ENCODE results near the gene SPDYE2B.
"Not testable (repeated sequence)": the region's sequence is repeated elsewhere in the genome, so short reads cannot be mapped to it uniquely, and the experiment has no call there.

The SPDYE2B gene, protein sequence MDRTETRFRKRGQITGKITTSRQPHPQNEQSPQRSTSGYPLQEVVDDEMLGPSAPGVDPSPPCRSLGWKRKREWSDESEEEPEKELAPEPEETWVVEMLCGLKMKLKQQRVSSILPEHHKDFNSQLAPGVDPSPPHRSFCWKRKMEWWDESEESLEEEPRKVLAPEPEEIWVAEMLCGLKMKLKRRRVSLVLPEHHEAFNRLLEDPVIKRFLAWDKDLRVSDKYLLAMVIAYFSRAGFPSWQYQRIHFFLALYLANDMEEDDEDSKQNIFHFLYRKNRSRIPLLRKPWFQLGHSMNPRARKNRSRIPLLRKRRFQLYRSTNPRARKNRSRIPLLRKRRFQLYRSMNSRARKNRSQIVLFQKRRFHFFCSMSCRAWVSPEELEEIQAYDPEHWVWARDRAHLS

DNA sequence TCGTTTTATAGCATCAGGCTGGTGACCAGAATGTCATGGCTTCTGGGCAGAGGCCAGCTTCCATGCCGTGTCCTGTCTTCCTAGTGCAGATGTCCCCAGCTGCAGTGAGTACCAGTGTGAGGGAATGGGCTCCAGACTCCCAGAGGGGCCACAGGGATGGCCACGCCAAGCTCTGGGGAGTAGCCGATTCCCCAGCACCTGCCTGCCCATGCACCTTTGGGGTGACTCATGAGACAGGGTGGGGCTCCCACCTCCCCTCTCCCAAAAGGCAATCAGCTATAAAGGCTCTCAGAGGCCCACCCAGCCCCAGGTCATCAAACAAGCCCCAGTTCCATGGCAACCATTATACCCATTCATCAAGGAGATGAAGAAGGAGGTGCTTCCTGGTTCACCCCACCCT is at the start of gene SPDYE2B:
Gene SPDYE2B (plus strand): TSS at position 396 of the 400 bp plus-strand sequence. CDS start 2,030 bp downstream, outside the sequence.
- in situ Hi-C loops (cut with MboI; ENCODE audit: low sequenced_read_pairs), result not testable (repeated sequence)

DNA sequence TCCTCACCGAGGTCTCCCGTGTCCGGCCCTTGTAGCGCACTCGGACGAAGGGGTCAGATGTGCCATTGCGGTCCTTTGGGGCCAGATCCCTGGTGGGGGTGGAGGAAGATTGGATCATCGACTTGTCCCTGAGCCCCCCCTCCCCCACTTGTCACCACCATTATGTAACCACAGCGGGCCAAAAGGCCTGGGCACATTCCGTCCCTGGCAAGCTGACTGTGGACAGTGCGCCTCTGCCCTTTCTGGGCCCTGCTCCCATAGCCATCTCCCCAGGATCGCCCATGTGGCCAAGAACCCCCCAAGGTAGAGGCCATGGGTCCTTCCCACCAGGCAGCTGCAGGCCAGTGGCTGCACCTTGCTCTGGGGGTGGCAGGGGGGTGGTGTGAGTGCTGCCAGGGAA is 47.8 kb upstream of the SPDYE2B start:
- in situ Hi-C loops (cut with MboI; ENCODE audit: low sequenced_read_pairs), result not testable (repeated sequence)

DNA sequence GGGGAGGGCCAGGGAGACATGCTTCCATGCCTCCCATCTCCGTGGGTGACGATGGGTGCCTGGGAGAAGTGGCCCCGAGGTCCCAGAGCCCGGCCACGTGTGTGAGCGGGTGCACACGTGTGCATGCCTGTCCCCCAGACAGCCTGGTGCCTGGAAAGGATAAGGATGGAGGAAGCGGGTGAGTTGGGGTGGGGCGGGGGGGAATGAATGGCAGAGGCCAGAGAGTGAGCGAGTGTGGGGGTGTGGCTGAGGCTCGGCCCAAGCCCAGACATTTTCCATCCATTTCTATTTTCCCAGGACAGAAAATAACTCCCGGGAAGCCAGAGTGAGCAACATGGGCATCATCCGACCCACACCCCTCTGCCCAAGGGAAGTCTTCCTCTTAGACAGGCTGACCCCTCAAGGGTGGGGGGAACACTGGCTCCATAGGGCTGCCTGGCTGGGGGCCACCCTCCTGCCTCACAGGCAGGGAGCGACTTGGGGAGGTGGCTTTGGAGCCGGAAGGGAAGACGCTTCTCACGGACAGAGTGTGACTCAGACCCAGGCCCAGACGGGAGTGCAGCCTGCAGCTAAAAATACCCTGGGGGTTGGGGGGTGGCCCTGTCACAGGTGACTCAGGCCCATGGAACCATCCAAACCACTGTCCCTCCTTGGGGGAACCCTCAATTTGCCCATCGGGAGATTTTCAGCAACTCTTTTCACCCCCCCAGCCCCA is 45.5 kb upstream of the SPDYE2B start:
- in situ Hi-C loops (cut with MboI; ENCODE audit: low sequenced_read_pairs), result not testable (repeated sequence)

DNA sequence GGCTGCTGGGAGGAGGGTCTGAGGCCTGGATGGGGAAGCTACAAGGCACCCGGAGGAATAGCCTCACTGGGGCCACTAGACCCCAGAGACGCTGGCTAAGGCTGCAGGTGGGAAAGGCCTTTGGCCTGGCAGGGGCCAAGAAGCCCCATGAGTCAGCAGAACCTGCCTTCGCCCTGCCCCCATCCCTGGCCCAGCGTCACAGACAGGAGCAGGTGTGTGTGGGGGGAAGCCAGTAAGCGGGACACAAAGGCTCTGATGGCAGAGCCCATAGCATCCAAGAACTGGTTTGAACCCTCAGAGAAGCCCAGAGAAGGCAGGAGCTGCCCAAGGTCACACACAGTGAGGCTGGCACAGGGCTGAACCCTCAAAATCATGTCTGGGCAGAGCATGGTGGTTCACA is 43.3 kb upstream of the SPDYE2B start:
- in situ Hi-C loops (cut with MboI; ENCODE audit: low sequenced_read_pairs), result not testable (repeated sequence)

DNA sequence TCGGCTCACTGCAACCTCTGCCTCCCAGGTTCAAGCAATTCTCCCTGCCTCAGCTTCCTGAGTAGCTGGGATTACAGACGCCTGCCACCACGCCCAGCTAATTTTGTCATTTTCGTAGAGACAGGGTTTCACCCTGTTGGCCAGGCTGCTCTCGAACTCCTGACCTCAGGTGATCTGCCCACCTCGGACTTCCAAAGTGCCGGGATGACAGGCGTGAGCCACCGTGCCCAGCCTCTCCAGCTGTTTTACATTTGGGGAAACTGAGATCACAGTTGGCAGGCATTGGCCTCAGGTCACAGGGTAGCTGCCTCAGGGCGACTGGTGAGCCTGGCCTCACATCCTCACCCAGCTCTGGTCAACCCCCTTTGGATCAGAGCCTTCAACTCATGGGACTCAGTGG is 40.4 kb upstream of the SPDYE2B start:
- in situ Hi-C loops (cut with MboI; ENCODE audit: low sequenced_read_pairs), result not testable (repeated sequence)

DNA sequence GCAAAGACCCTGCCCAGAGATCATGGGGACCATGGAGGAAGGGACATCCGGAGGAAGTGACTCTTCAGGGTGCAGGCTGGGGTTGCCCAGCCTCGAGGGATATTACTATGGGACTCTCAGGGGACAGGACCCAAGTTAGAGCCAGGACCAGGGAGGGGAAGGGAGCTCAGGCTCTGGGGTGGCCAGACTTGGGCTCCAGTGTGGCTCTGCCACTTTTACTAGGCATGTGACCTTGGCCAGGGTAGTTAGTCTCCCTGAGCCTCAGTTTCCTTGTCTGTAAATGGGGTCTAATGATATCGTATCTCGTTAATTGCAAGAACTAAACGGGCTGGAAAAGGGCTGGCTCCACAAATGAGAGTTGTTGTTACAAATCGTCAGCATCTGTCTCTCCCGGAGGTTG is 39.7 kb upstream of the SPDYE2B start:
- in situ Hi-C loops (cut with MboI; ENCODE audit: low sequenced_read_pairs), result not testable (repeated sequence)

DNA sequence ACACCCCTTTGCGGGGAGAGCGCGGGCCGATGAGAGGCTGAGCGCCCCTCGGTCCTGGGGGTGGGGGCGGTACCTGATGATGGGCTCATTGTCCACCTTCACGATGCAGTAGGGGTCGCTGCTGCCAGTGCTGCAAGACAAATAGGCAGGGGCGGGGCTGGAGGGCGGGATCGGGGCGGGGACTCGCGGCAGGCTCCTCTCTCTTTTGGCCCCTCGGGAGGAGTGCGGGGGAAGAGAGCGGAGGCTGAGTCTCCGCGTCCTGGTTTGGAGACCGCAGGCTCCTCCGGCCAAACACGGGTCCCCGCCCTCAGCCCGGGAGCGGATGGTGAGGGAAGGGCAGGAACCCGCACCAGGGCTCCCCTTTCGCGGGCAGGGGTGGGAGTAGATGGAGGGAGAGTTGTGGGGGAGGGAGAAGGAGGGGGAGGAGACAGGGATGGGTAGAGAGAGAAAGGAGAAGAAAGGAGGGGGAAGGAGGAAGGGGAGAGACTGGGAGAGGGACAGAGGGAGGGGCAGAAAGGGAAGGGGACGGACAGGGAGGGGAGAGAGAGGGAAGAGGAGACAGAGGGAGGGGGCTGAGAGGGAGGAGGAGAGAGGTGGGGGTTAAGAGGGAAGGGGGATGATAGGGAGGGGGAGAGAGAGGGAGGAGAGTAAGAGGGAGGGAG is 39.0 kb upstream of the SPDYE2B start:
- in situ Hi-C loops (cut with MboI; ENCODE audit: low sequenced_read_pairs), result not testable (repeated sequence)

DNA sequence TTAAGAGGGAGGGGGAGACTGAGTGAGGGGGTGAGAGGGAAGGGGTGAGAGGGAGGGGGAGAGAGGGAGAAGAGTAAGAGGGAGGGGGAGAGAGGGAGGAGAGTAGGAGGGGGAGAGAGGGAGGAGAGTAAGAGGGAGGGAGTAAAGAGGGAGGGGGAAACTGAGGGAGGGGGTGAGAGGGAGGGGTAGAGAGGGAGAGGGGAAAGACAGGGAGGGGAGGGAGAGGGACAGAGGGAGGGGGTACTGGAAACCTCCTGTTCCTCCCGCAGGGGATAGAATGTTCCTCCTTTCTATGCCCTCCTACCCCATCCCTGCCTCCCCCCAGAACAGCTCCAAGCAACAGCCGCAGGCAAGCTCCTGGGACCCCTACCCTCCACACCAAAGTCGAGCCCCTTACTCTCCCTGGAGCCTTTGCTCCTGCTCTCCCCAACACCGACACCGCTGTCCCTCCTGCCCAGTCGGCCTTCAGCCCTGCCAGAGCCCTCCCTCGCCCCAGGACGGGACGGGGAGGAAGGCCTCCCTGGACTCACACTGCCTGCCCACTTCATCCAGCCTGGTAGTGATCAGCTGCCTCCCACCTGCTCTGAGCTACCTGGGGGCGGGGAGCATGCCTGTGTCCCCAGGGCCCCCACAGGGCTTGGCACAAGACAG is 38.3 kb upstream of the SPDYE2B start:
- in situ Hi-C loops (cut with MboI; ENCODE audit: low sequenced_read_pairs), result not testable (repeated sequence)

DNA sequence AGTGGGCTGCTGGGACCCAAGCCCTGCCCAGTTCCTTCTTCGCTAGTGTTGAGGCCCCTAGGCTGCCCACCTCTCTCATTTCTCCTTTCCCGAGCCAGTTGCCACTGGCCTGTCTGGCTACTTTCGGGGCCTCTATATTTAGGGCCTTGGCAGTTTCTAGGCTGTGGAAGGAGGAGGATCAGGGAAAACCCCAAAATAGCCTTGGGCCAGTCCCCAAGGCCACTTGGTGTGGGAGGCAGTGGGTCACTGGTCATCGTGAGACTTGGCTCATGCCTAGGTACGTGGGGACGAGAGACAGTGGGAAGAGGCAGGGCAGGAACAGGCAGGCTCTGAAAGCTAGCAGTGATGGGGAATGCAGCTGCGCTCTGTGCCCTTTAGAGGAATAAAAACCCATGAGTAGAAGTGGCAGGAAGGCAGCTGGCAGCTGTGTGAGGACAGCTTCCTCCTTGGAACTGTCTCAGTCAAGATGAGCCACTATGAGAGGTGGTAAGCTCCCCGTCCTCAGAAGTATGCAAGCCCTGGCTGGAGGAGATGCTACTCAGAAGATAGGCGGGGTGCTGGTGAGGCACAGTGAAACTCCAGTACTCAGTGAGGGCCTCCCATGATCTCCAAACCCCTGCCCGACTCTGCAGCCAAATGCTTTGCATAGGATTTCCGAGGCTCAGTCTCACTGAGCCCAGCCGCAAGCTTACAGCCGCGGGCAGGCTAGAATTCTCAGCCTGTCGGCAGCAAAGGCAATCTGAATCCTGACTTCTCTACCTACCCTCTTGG is 36.4 kb upstream of the SPDYE2B start:
- in situ Hi-C loops (cut with MboI; ENCODE audit: low sequenced_read_pairs), result not testable (repeated sequence)

DNA sequence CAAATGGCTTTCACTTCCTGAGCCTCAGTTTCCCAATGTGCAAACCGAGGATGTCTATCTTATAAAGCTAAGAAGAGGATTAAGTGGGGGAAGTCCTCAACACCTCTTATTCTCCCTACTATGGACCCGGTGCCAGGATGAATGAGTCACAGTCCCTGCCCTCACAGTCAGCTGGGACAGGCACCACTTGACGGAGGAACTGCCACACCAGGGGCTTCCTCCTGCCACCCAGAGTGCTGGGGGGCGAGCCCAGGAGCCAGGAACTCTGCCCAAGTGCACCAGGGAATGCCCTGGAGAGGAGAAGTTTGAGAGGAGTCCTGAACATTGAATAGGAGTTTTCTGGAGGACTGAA is 35.8 kb upstream of the SPDYE2B start:
- in situ Hi-C loops (cut with MboI; ENCODE audit: low sequenced_read_pairs), result not testable (repeated sequence)

DNA sequence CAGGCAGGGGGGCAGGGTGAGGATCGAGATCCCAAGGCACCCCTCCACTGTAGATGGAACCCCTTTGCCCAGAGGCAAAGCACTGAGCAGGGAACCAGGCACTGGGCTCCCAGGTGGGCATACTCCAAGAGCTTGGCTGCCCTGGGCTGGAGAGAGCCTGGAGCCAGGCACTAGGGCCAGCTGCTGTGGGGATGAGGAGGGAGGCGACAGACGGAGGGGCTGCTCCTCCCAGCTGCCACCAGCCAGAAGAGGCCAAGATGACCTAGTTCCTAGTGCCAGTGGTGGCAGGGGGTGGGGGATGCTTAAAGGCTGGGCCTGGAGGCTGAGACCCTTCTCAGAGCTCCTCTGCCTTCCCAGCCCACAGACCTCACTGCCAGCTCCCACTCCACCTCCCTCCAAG is 35.2 kb upstream of the SPDYE2B start:
- in situ Hi-C loops (cut with MboI; ENCODE audit: low sequenced_read_pairs), result not testable (repeated sequence)

DNA sequence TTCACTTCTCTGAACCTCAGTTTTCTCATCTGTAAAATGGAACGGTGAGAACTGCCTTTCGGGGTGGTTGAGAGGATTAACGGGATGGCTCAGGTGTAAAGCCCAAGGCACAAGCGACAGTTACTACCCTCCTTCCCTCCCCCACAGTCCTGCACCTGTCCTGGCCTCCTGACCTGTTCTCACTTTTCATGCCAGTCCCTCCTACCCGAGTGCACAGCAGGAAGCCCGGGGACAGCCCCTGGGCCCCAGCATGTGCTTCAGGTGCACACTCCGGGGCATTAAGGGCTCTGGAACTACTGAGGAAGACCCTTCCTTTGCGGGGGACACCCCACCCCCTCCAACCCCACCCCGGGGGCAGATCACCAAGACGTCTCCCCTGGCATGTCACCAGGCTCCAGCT is 34.2 kb upstream of the SPDYE2B start:
- in situ Hi-C loops (cut with MboI; ENCODE audit: low sequenced_read_pairs), result not testable (repeated sequence)

DNA sequence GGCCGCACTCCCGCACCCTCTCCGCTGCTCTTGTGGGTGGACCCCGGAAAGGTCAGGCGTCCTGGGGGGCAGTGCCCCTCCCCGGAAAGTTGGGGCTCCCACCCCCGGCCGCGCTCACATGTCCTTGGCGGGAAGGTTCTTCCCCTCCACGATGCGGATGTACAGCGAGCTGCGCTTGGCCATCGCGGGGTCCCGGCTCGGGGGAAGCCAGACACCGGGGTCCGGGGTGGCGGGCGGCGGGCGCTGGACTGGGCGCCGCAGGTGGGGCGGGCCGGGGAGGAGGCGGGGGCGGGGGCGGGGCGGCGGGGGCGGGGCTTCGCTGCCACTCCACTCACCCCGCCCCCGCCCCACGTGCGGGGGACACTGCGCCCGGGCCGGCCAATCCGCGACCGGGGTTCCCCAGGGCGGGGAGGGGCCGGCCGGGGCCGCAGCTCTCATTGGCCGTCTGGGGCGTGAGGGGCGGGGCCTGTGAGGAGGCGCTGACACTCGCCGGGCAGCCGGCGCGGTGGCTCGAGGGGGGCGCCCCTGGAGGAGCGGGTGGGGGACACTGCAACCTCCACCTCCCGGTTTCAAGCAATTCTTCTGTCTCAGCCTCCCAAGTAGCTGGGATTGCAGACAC is 33.5 kb upstream of the SPDYE2B start, which contains the start of gene RASA4:
Gene RASA4 (minus strand): TSS at position 250 of the 619 bp plus-strand sequence. CDS start 67 bp downstream, at position 183.
- in situ Hi-C loops (cut with MboI; ENCODE audit: low sequenced_read_pairs), result not testable (repeated sequence)

DNA sequence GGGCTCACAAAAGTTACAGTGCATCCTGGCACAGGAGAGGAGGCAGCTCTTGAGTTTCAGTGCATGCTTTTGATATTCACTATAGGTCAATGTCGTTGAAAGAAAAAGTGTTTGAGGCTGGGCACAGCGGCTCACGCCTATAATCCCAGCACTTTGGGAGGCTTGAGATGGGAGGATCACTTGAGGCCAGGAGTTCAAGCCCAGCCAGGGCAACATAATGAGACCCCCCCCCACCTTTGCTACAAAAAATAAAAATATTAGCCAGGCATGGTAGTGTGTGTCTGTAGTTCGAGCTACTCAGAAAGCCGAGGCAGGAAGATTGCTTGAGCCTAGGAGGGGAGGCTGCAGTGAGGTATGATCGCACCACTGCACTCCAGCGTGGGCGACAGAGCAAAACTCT is 32.0 kb upstream of the SPDYE2B start:
- in situ Hi-C loops (cut with MboI; ENCODE audit: low sequenced_read_pairs), result not testable (repeated sequence)

DNA sequence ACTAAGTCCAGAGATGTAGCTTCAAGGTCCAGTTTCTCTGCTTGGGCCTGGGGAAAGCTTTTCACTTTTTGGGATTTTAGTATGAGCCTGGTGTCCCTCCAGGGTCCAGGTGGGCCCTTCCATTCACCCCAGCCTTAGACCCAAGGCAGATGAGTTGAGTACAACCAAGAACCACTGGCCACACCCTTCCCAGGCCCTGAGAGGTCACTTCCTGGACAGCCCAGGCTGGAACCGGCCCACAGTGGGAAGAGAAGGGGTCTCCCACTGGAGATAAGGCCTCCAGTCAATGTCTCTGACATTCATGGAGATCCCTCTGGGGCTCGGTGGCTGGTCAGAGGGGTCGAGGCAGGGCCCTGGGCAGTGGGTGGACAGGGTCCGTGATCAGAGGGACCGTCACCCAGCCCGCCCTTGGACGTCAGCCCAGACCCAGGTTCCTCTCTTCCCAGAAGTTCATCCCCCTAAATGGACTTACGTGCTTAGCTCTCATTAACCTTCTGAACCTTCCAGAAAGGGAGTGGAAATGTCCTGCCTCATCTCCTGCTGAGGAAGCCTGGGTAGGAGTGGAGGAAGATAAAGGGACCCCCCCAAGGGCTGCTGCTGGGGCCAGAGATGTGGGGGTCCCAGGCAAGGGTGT is 22.7 kb upstream of the SPDYE2B start:
- in situ Hi-C loops (cut with MboI; ENCODE audit: low sequenced_read_pairs), result not testable (repeated sequence)

DNA sequence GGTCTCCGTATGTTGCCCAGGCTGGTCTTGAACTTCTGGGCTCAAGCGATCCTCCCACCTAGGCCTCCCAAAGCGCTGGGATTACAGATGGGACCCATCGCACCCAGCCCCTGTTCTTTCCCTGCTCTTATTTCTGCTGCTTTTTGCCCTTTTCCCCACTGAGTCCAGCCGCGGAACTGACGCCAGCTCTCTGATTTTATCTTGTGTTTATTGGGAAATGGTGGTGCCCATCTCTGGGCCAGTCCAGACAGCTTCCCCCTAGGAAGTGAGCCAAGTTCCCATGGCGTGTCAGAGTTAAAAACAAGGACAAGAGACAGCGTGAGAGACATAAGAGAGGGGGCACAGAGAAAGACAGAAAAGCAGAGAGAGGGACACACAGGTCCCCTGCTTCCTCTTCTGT is 19.5 kb upstream of the SPDYE2B start:
- in situ Hi-C loops (cut with MboI; ENCODE audit: low sequenced_read_pairs), result not testable (repeated sequence)

DNA sequence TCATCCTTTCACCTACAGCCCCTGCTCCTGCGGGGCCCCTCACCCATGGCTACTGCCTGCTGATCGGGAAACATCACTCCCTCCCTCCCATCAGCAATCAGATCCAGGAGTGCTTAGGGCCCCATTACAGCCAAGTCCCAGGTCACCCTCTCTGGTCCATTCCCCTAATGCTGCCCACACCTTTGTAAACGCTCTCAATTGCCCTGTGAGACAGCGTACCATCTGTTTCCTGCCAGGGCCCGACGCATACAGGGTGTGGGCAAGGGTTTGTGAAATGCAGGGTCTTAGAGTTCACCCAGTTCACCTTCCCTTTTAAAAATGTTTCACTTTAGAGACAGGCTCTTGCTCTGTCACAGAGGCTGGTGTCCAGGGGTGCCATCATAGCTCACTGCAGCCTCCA is 15.8 kb upstream of the SPDYE2B start:
- in situ Hi-C loops (cut with MboI; ENCODE audit: low sequenced_read_pairs), result not testable (repeated sequence)

DNA sequence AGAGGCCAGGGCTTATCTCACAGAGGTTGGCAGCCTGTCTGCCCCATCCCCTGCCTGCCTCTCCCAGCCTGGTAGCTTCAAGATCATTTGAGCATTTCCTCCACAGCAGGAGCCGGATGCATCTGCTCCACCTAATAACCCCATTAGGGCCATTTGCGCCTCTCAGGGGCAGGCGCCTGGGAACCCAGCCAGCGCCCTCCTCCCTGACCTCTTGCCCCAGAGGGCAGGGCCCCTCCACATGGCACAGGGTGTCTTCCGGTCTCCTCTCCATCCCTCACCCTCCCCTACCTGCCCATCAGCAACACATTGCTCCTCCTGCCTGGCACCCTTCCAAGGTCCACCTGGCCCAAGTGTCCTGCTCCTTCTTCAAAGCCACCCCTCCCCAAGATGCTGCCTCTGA is 14.8 kb upstream of the SPDYE2B start:
- in situ Hi-C loops (cut with MboI; ENCODE audit: low sequenced_read_pairs), result not testable (repeated sequence)

DNA sequence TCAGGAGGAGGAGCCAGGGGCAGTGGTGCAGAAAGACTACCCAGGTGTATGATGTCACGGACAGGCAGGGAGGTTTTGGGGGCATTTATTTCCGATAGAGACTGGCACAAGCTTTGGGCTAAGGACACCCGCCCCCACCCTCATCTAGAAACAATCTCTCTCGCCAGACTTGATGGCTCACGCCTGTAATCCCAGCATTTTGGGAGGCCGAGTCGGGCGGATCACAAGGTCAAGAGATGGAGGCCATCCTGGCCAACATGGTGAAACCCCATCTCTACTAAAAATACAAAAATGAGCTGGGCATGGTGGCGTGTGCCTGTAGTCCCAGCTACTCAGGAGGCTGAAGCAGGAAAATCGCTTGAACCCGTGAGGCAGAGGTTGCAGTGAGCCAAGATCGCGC is 13.2 kb upstream of the SPDYE2B start:
- in situ Hi-C loops (cut with MboI; ENCODE audit: low sequenced_read_pairs), result not testable (repeated sequence)

Measured in HL-60/S4 (cell line).